KG1 (cell line): ENCODE measurements around the gene MGLL.

Experiments
- DNase-seq: peaks from one replicate; lab custom pipeline; 2025; lab: John Stamatoyannopoulos, UW

Gene MGLL

GRCh38 chr3:127834771-127835170, 12.5 kb upstream of the MGLL start:
- no peak for DNase-seq

- DNase-seq, result no peak
Observed at GRCh38 chr3:127833281-127834032, 11.1 kb upstream of the MGLL start.

GRCh38 chr3:127831723-127832172, 9.4 kb upstream of the MGLL start:
- peak; percentile 42 for DNase-seq

GRCh38 chr3:127829537-127829936, 7.2 kb upstream of the MGLL start:
- no peak for DNase-seq

- no peak for DNase-seq
Observed at GRCh38 chr3:127827808-127828207, 5.5 kb upstream of the MGLL start.

- DNase-seq, result no peak
Observed at GRCh38 chr3:127825756-127826155, 3.4 kb upstream of the MGLL start.

GRCh38 chr3:127824151-127824825, 2.0 kb upstream of the MGLL start:
- DNase-seq, result no peak

- DNase-seq, result no peak
Observed at GRCh38 chr3:127823426-127823857, 1.1 kb upstream of the MGLL start.

- no peak for DNase-seq
Observed at GRCh38 chr3:127822682-127823425, 539 bp upstream of the MGLL start.

GRCh38 chr3:127821394-127821793, 921 bp downstream of the MGLL start:
- DNase-seq, result no peak

GRCh38 chr3:127820826-127821313, 1.4 kb downstream of the MGLL start:
- no peak for DNase-seq

- DNase-seq, result no peak
Observed at GRCh38 chr3:127820221-127820825, 2.0 kb downstream of the MGLL start.

- no peak for DNase-seq
Observed at GRCh38 chr3:127819656-127820055, 2.7 kb downstream of the MGLL start.

- no peak for DNase-seq
Observed at GRCh38 chr3:127819086-127819485, 3.2 kb downstream of the MGLL start.

GRCh38 chr3:127817406-127817841, 4.9 kb downstream of the MGLL start:
- no peak for DNase-seq

- DNase-seq, result no peak
Observed at GRCh38 chr3:127816783-127817405, 5.4 kb downstream of the MGLL start.

- no peak for DNase-seq
Observed at GRCh38 chr3:127815641-127816605, 6.4 kb downstream of the MGLL start.

GRCh38 chr3:127815001-127815400, 7.3 kb downstream of the MGLL start:
- no peak for DNase-seq

- no peak for DNase-seq
Observed at GRCh38 chr3:127814325-127814781, 8.0 kb downstream of the MGLL start.

GRCh38 chr3:127812151-127812550, 10.2 kb downstream of the MGLL start:
- DNase-seq, result no peak
